ENCODE measurements around the gene RALGPS1.

Gene RALGPS1

DNA sequence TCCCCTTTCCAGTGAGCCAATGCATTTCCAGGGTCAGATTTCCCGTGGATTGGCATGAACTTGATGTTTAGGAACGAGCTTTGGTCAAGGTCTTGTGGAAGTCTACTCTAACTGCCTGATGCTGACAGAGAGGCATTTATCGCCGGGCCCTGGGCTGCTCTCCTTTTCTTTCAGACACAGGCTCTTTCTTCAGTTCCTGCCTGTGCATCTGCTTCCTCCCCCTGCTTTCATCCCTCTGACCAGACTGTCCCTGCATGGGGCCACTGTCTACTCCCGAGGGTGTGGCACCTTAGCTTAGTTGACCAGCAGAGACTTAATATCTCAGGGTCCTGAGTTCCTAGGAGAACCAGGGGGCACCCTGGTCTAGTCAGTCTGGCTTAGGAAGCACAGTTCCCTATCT, 41.2 kb downstream of the RALGPS1 start:
- TF ChIP-seq, protein P1, sequence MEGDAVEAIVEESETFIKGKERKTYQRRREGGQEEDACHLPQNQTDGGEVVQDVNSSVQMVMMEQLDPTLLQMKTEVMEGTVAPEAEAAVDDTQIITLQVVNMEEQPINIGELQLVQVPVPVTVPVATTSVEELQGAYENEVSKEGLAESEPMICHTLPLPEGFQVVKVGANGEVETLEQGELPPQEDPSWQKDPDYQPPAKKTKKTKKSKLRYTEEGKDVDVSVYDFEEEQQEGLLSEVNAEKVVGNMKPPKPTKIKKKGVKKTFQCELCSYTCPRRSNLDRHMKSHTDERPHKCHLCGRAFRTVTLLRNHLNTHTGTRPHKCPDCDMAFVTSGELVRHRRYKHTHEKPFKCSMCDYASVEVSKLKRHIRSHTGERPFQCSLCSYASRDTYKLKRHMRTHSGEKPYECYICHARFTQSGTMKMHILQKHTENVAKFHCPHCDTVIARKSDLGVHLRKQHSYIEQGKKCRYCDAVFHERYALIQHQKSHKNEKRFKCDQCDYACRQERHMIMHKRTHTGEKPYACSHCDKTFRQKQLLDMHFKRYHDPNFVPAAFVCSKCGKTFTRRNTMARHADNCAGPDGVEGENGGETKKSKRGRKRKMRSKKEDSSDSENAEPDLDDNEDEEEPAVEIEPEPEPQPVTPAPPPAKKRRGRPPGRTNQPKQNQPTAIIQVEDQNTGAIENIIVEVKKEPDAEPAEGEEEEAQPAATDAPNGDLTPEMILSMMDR (conservative IDR thresholded peaks at IDR 0.05): no peak
- no peak overlapping the region for H3K27ac ChIP-seq

GRCh38 chr9:126956917-126957686, 42.5 kb downstream of the RALGPS1 start:
- TF ChIP-seq, protein P1 (conservative IDR thresholded peaks at IDR 0.05): no peak
- H3K27ac ChIP-seq: no peak overlapping the region

DNA sequence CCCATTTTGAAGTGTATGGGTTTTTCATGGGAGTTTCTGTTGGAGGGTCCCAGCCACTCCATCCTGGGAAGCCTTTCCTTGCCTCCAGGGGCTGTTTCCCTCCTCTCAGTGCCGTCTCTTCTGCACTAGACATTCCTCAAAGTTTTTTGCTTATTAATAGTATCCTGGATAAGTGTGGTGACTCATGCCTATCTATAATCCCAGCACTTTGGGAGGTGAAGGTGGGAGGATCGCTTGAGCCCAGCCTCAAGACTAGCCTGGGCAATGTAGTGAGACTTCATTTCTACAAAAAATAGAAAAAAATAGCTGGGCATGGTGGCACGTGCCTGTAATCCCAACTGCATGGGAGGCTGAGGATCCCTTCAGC, 43.1 kb downstream of the RALGPS1 start:
- TF ChIP-seq, protein P1 (conservative IDR thresholded peaks at IDR 0.05): no peak
- no peak overlapping the region for H3K27ac ChIP-seq

DNA sequence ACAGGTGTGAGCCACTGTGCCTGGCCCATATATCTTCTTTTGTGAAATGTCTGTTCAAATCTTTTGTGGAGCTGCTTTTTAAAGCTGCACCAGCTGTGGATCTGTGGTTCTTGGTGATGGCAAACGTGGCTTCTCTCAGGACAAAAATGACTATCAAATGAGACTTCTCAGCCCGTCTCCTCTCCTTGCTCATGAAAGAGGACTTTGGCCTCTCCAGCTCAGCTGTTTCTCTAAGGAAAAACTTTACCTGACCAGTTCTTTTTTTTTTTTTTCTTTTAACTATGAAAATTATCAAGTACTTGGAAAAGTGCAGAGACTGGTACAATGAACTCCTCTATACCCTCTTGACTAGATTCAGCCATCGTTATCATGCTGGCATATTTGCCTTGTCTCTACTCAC, 44.8 kb downstream of the RALGPS1 start:
- H3K27ac ChIP-seq: no peak overlapping the region

GRCh38 chr9:126959917-126960316, 45.3 kb downstream of the RALGPS1 start:
- TF ChIP-seq, protein P1 (conservative IDR thresholded peaks at IDR 0.05): no peak
- no peak overlapping the region for H3K27ac ChIP-seq

More for the DNA sequence above, 44.8 kb downstream of the RALGPS1 start:
- TF ChIP-seq, protein P1 (conservative IDR thresholded peaks at IDR 0.05): no peak

DNA sequence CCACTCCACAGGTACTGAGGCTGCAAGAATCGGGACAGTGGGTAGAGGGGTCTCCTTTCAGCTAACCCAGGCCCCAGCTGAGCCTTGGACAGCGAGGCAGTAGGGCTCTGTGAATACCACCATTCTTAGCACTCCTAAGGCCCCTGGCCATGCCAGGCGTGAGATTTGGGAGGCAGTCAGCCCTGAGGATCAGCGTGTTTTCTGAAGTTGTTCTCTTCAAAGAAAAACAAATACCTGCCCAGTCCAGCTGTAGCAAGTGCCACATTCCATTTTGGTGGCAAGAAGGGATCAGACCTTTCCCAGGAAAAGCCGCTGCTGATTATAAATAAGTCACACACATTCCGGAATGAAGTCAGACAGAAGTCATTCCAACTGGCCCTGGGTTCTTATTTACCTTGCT, 47.8 kb downstream of the RALGPS1 start:
- no peak overlapping the region for H3K27ac ChIP-seq
- TF ChIP-seq, protein P1 (conservative IDR thresholded peaks at IDR 0.05): no peak

DNA sequence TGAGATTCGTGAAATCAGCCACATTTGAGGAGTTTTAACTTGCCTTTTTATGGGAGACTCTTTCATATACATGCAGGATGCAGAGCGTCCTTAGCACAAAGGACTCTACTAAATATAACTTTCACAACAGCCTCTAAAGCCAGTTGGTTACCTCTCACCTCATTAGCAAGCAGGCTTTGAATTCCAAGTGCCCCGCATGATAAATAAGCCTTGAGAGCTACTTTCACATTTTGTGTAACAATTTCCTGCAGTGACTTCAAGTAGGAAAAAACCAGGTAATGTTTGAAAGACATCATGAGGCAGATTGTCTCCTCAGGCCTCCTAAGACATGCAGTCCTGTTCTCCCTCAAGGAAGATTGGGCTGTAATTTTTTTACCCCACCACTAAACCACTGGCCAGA, 50.5 kb downstream of the RALGPS1 start:
- TF ChIP-seq, protein P1 (conservative IDR thresholded peaks at IDR 0.05): no peak
- H3K27ac ChIP-seq: no peak overlapping the region; the same call in 1 of the 2 replicates

Data from VCaP (cell line).